GM13976 (cell line): ENCODE data around the gene DIP2B.

Experiments used
- DNase-seq: peaks from one replicate; pipeline ENCODE4 v3.0.0; 2012; ENCODE audit warnings: low spot score
- in situ Hi-C: fragments of 300-500 bp; cut with MboI; formaldehyde crosslinking; loops from one replicate; pipeline ENCODE4 v1.12.0; 2022; ENCODE audit warnings: low sequenced_read_pairs, mixed read lengths, inconsistent platforms; ENCODE audit not compliant: unreplicated experiment
- TF ChIP-seq, protein P1 (sequence below): IDR thresholded peaks from 2 replicates; pipeline ENCODE4 v1.5.1; 2012; ENCODE audit warnings: borderline replicate concordance, mild to moderate bottlenecking; ENCODE audit not compliant: insufficient read depth; ENCODE audit errors: extremely low read depth, missing control alignments, control extremely low read depth

The DIP2B gene

DNA sequence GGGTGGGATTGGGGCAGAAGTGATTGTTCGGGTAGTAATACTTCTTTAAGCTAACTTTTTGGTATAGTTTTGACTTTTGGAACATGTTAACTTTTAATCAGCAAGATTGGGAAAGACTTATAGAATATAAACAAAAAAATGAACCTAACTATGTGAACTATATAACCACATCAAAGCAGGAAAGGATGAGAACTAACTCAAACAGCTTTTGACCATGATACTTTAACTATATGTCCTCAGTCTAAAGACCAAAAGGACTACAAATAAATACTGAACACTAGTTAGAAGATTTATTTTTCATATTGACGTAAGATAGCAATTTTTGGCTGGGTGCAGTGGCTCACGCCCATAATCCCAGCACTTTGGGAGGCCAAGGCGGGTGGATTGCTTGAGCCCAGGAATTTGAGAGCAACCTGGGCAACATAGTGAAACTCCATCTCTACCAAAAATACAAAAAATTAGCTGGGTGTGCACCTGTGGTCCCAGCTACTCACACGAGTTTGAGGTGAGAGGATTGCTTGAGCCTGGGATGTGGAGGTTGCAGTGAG is 150.7 kb downstream of the DIP2B start:
- in situ Hi-C loops, result no loop called here
- TF ChIP-seq, protein P1, sequence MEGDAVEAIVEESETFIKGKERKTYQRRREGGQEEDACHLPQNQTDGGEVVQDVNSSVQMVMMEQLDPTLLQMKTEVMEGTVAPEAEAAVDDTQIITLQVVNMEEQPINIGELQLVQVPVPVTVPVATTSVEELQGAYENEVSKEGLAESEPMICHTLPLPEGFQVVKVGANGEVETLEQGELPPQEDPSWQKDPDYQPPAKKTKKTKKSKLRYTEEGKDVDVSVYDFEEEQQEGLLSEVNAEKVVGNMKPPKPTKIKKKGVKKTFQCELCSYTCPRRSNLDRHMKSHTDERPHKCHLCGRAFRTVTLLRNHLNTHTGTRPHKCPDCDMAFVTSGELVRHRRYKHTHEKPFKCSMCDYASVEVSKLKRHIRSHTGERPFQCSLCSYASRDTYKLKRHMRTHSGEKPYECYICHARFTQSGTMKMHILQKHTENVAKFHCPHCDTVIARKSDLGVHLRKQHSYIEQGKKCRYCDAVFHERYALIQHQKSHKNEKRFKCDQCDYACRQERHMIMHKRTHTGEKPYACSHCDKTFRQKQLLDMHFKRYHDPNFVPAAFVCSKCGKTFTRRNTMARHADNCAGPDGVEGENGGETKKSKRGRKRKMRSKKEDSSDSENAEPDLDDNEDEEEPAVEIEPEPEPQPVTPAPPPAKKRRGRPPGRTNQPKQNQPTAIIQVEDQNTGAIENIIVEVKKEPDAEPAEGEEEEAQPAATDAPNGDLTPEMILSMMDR, result no peak

DNA sequence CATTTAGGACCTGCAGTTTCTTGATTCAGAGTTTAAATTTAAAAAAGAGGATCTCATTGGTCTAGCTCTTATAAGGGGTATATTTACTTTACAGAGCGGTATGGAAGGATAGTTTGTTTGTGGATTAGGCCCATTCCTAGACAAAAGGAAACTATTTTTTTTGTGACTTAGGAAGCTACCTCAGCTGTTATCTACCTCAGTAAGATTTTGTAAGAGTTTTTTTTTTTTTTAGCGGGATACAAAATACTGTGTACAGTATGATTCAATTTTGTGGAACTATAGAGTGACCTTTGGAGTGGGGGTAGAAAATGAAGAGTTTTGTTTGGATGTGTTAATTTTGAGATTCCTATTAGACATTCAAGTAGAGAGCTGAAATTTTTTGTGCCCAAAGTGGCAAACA is 154.5 kb downstream of the DIP2B start:
- TF ChIP-seq, protein P1, result no peak
- no peak for DNase-seq
- in situ Hi-C loops, result no loop called here

More for the DNA sequence above, 150.7 kb downstream of the DIP2B start:
- DNase-seq, result no peak

DNA sequence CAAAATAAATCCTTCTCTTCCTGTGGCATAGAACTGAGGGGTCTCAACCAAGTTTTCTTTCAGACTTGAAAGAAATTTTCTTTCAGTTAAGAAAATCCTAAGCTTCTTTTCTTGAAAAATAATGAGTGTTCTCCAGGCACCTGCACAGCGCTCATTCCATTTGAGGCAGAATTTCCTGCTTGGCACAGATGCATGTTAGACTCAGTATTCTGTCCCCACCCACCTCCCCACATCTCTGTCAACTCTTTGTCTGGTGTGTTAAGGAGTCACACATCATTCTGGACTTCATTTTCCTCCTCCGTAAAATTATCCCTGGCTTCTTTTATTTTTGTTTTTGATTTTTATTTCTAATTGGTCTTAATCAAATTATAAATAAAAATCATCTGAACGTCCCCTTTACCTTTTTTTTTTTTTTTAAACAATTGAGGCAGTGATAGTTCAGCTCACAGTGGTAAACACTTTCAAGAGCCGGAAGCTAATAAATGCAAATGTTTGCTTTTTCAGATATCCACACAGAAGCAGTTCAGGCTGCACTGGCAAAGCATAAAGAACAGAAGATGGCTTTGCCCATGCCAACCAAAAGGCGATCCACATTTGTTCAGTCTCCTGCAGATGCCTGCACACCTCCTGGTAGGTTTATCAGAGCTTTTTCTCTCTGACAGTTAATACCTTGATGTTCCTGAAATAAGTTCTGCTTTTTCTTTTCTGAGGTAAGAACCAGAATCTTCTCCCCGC is 155.1 kb downstream of the DIP2B start:
- no peak for DNase-seq
- TF ChIP-seq, protein P1, result no peak
- in situ Hi-C loops, result no loop called here

DNA sequence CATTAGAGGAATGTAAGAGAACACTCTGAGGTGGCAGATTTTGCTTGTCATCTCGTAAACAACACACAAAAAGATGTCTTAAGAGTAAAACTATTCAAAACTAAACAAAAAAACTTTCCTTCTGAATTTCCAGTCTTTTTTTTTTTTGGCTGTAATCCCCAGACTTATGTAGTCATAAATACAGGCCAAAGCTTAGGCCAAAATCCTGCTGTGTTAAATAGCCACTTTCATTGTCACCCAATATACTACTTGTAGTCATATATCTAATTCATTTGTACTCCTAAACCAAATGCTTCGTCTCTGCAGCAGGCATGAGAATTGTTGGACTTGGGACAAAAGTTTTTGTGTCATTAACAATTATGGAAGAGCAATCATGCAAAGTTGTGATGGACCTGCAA is 155.6 kb downstream of the DIP2B start:
- in situ Hi-C loops, result no loop called here
- TF ChIP-seq, protein P1, result no peak
- no peak for DNase-seq

DNA sequence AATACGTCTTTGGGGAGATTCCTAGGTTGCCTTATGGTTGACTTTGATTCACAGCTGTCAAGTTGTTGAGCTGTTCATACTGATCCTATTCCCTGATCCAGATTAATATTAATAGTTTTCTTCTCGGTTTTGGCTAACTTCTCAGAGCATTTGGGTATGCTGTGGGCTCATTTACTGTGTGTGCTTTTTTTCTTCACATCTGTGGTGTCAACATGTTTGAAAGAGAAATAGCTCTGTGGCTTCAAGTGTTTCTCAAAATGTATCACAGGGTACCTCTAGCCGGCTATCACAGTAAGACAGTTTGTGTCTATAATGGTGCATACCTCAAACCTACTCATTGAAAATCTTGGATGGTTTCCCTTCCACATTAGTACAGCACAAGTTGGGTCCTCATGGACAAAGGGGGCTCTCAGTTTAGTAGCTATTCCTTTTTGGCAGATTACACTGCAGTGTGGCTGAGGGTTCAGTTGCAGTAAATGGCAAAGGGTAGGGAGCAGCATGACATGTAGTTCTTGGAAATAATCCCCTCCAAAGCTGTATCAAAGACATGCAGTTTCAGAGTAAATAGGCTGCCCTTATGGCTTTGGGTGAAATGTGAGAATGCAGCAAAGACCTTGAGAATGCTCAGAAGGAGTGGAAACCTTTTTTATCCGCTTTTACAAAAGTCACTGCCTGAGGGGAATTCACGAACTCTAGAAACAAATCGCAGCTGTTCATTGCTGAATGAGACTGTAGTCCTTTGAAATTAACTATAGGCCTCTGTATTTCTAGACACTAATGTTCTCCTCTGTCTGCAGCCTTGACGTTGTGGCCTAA is 156.7 kb downstream of the DIP2B start:
- in situ Hi-C loops, result no loop called here
- TF ChIP-seq, protein P1, result no peak

DNA sequence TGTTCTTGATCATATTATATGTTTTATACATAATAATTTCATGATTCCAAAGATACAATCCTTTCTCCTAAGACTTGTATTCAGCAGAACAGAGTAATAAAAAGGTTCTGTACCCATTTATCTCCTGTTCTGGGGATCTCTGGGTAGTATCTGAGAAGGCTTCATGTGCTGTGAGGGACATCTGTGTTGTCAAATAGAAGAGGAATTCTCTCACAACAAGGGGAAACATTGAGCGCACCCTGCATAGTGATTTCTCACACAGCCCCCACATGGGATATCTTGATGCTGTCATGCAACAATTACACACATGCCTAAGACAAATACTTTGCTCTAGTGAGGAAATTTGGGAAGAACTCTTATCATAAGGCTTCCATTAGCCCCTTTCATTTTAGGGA is 157.3 kb downstream of the DIP2B start:
- DNase-seq, result no peak
- TF ChIP-seq, protein P1, result no peak
- in situ Hi-C loops, result no loop called here

More for the DNA sequence above, 156.7 kb downstream of the DIP2B start:
- peak; percentile 50 for DNase-seq
